Ishikawa (cell line): Measurements from ENCODE around the gene BORA.

Experiments used
- NFIC ChIP-seq: IDR thresholded peaks from 2 replicates; pipeline ENCODE4 v1.6.1; 2012
- RAD21 ChIP-seq: IDR thresholded peaks from 2 replicates; pipeline ENCODE4 v1.6.1; 2012; ENCODE audit warnings: low read depth
- REST ChIP-seq: IDR thresholded peaks from 2 replicates; pipeline ENCODE4 v1.6.1; 2012; ENCODE audit warnings: low read depth, mild to moderate bottlenecking
- TAF1 ChIP-seq: IDR thresholded peaks from 2 replicates; pipeline ENCODE4 v1.6.1; 2012; ENCODE audit warnings: low read depth, mild to moderate bottlenecking
- USF1 ChIP-seq: IDR thresholded peaks from 2 replicates; pipeline ENCODE4 v1.6.1; 2012
- YY1 ChIP-seq: IDR thresholded peaks from 2 replicates; pipeline ENCODE4 v1.6.1; 2012; ENCODE audit warnings: low read depth
- ZBTB7A ChIP-seq: IDR thresholded peaks from 2 replicates; pipeline ENCODE4 v1.6.1; 2012; ENCODE audit warnings: low read depth

- no peak for TF ChIP-seq USF1
- TF ChIP-seq TAF1, result no peak
- no peak for TF ChIP-seq ZBTB7A
- no peak for TF ChIP-seq YY1
- TF ChIP-seq RAD21, result no peak
- no peak for TF ChIP-seq REST
- TF ChIP-seq NFIC, result no peak
These were observed 61.1 kb downstream of the BORA start for GRCh38 chr13:72788831-72789230.
